HEK293T (cell line): Measurements from ENCODE around the gene SMTNL2.
"Not testable (repeated sequence)": the region's sequence is repeated elsewhere in the genome, so short reads cannot be mapped to it uniquely, and the experiment has no call there.

Source experiments
- CTCF ChIA-PET: fragments of 350-600 bp; formaldehyde crosslinking; extraction: SDS; loops from one replicate; lab custom pipeline; 2021; ENCODE audit warnings: antibody characterized with exemption, inconsistent platforms; lab: Yijun Ruan, JAX
- POLR2A ChIA-PET: fragments of 350-600 bp; formaldehyde crosslinking; extraction: SDS; loops from one replicate; lab custom pipeline; 2020; ENCODE audit warnings: antibody characterized with exemption, inconsistent platforms; lab: Yijun Ruan, JAX
- DNase-seq: peaks from one replicate; pipeline ENCODE4 v3.0.0; 2012; ENCODE audit warnings: mixed read lengths; ENCODE audit errors: extremely low spot score
- ARNT ChIP-seq: fragments of 450-650 bp; IDR thresholded peaks from 2 replicates; pipeline ENCODE4 v1.6.1; 2017; ENCODE audit warnings: mild to moderate bottlenecking
- BHLHE40 ChIP-seq: fragments of 450-650 bp; IDR thresholded peaks from 2 replicates; pipeline ENCODE4 v1.6.1; 2016; ENCODE audit warnings: mild to moderate bottlenecking, moderate library complexity, borderline replicate concordance
- CTBP1 ChIP-seq: fragments of 450-650 bp; IDR thresholded peaks from 2 replicates; pipeline ENCODE4 v1.6.1; 2016; ENCODE audit warnings: borderline replicate concordance
- ELF4 ChIP-seq: fragments of 450-650 bp; IDR thresholded peaks from 2 replicates; pipeline ENCODE4 v1.6.1; 2017; ENCODE audit warnings: antibody characterized with exemption
- FOXA1 ChIP-seq: fragments of 450-650 bp; IDR thresholded peaks from 2 replicates; pipeline ENCODE4 v1.6.1; 2016; ENCODE audit warnings: mild to moderate bottlenecking
- FOXK2 ChIP-seq: fragments of 450-650 bp; IDR thresholded peaks from 2 replicates; pipeline ENCODE4 v1.6.1; 2016; ENCODE audit warnings: mild to moderate bottlenecking
- FOXM1 ChIP-seq: fragments of 450-650 bp; IDR thresholded peaks from 2 replicates; pipeline ENCODE4 v1.6.1; 2017; ENCODE audit warnings: mild to moderate bottlenecking, borderline replicate concordance
- HDGF ChIP-seq: fragments of 450-650 bp; IDR thresholded peaks from 2 replicates; pipeline ENCODE4 v1.6.1; 2017; ENCODE audit warnings: antibody characterized with exemption, borderline replicate concordance
- L3MBTL2 ChIP-seq: fragments of 450-650 bp; conservative IDR thresholded peaks from 2 replicates; pipeline ENCODE4 v1.6.1; 2016; ENCODE audit warnings: mild to moderate bottlenecking
- LEF1 ChIP-seq: fragments of 450-650 bp; IDR thresholded peaks from 2 replicates; pipeline ENCODE4 v1.6.1; 2017; ENCODE audit warnings: mild to moderate bottlenecking, borderline replicate concordance
- NFRKB ChIP-seq: fragments of 450-650 bp; IDR thresholded peaks from 2 replicates; pipeline ENCODE4 v1.6.1; 2016; ENCODE audit warnings: mild to moderate bottlenecking, moderate library complexity
- SP1 ChIP-seq: fragments of 450-650 bp; IDR thresholded peaks from 2 replicates; pipeline ENCODE4 v1.6.1; 2017
- SUZ12 ChIP-seq: fragments of 450-650 bp; IDR thresholded peaks from 2 replicates; pipeline ENCODE4 v1.6.1; 2016; ENCODE audit warnings: mild to moderate bottlenecking
- TARDBP ChIP-seq: fragments of 450-650 bp; IDR thresholded peaks from 2 replicates; pipeline ENCODE4 v1.6.1; 2016
- ZNF384 ChIP-seq: fragments of 450-650 bp; IDR thresholded peaks from 2 replicates; pipeline ENCODE4 v1.6.1; 2016
- TF ChIP-seq, protein P1 (sequence below): fragments of 450-650 bp; IDR thresholded peaks from 2 replicates; pipeline ENCODE4 v1.6.1; 2016

The SMTNL2 gene

GRCh38 chr17:4576161-4576558 is 8.2 kb upstream of the SMTNL2 start:
- CTCF ChIA-PET, result no interaction called here
- no peak for DNase-seq
- POLR2A ChIA-PET, result interaction anchor here (1.5 kb wide), 1 partner anchor 9 kb away, joined by 7 read pairs; no protein-coding TSS in a partner anchor
- no peak for TF ChIP-seq BHLHE40
- TF ChIP-seq CTBP1, result no peak
- TF ChIP-seq HDGF, result no peak
- no peak for TF ChIP-seq L3MBTL2
- TF ChIP-seq FOXA1, result no peak
- no peak for TF ChIP-seq NFRKB
- no peak for TF ChIP-seq ARNT
- TF ChIP-seq FOXK2, result no peak
- TF ChIP-seq SUZ12, result no peak
- TF ChIP-seq ZNF384, result no peak
- no peak for TF ChIP-seq FOXM1

GRCh38 chr17:4576729-4577322 is 7.5 kb upstream of the SMTNL2 start:
- ChIA-PET CTCF (interaction anchor here (0.6 to 0.9 kb wide), 3 partner anchors 10 to 364 kb away, joined by 3 to 4 read pairs (median 3); partner anchors contain the start of gene RNF167), POLR2A (interaction anchor here (0.6 to 1.5 kb wide), 6 partner anchors 9 to 364 kb away, joined by 3 to 7 read pairs (median 3); partner anchors contain the start of genes RNF167 and SLC25A11)
- TF ChIP-seq FOXM1 (no peak), NFRKB (no peak), CTBP1 (no peak), ELF4 (no peak), ARNT (no peak), FOXK2 (no peak), TARDBP (no peak), LEF1 (no peak), BHLHE40 (no peak), ZNF384 (no peak)
- no peak for DNase-seq

DNA sequence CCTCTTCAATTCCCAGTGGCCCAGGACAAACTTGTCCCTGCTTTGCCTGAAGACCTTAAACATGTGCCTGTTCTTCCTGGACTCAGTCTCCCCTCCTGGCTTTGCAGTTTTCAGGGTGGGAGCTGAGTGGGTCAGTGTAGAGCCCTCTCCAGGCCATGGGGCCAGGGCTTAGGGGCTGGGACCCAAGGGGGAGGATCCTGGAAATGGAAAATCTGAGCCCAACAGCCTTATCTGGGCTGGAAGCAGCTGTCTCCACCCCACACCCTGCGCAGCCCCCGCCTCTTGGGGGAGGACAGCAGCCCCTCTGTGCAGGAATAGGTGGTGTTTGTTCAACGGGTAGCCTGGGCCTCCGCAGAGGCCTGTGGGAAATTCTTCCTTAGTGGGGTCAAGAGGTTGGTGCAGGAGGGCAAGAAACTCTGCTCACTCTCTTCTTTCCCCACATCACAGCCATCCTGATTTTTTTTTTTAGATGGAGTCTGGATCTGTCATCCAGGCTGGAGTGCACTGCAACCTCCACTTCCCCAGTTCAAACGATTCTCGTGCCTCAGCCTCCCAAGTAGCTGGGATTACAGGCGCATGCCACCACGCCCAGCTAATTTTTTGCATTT is 6.8 kb upstream of the SMTNL2 start:
- CTCF ChIA-PET, result interaction anchor here (0.7 to 1.3 kb wide), 3 partner anchors 11 to 363 kb away, joined by 3 to 4 read pairs (median 3); partner anchors contain the start of gene RNF167
- no peak for DNase-seq
- POLR2A ChIA-PET, result interaction anchor here (0.6 to 1.5 kb wide), 6 partner anchors 9 to 363 kb away, joined by 3 to 7 read pairs (median 3); partner anchors contain the start of genes RNF167 and SLC25A11
- TF ChIP-seq HDGF, result no peak
- TF ChIP-seq FOXM1, result no peak
- TF ChIP-seq FOXK2, result no peak
- no peak for TF ChIP-seq TARDBP
- TF ChIP-seq ELF4, result no peak
- no peak for TF ChIP-seq SP1
- TF ChIP-seq, protein P1, sequence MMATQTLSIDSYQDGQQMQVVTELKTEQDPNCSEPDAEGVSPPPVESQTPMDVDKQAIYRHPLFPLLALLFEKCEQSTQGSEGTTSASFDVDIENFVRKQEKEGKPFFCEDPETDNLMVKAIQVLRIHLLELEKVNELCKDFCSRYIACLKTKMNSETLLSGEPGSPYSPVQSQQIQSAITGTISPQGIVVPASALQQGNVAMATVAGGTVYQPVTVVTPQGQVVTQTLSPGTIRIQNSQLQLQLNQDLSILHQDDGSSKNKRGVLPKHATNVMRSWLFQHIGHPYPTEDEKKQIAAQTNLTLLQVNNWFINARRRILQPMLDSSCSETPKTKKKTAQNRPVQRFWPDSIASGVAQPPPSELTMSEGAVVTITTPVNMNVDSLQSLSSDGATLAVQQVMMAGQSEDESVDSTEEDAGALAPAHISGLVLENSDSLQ, result no peak
- no peak for TF ChIP-seq FOXA1
- TF ChIP-seq NFRKB, result no peak
- TF ChIP-seq ARNT, result no peak
- TF ChIP-seq ZNF384, result no peak
- TF ChIP-seq BHLHE40, result no peak
- no peak for TF ChIP-seq LEF1
- no peak for TF ChIP-seq SUZ12
- TF ChIP-seq CTBP1, result no peak
- no peak for TF ChIP-seq L3MBTL2

DNA sequence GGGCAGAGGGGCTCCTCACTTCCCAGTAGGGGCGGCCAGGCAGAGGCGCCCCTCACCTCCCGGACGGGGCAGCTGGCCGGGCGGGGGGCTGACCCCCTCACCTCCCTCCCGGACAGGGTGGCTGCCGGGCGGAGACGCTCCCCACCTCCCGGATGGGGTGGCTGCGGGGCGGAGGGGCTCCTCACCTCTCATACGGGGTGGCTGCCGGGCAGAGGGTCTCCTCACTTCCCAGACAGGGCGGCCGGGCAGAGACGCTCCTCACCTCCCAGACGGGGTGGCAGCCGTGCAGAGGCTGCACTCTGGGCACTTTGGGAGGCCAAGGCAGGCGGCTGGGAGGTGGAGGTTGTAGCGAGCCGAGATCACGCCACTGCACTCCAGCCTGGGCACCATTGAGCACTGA is 6.0 kb upstream of the SMTNL2 start:
- POLR2A ChIA-PET, DNase-seq: not testable (repeated sequence)
- CTCF ChIA-PET, result interaction anchor here (1.3 kb wide), 1 partner anchor 13 kb away, joined by 3 read pairs; no protein-coding TSS in a partner anchor

- TF ChIP-seq TARDBP (no peak), FOXK2 (no peak), SP1 (no peak), HDGF (no peak), CTBP1 (no peak), NFRKB (no peak), L3MBTL2 (no peak), BHLHE40 (no peak), ZNF384 (no peak), FOXM1 (no peak), FOXA1 (no peak)
- TF ChIP-seq, protein P1, result no peak
- ChIA-PET POLR2A (interaction anchor here (1.4 kb wide), 1 partner anchor 21 kb away, joined by 4 read pairs; no protein-coding TSS in a partner anchor), CTCF (no interaction called here)
- no peak for DNase-seq
Observed at GRCh38 chr17:4579678-4580077, 4.7 kb upstream of the SMTNL2 start.

GRCh38 chr17:4580291-4580690 is 4.0 kb upstream of the SMTNL2 start:
- no peak for TF ChIP-seq TARDBP
- no peak for TF ChIP-seq FOXM1
- no peak for TF ChIP-seq HDGF
- no peak for TF ChIP-seq L3MBTL2
- no peak for TF ChIP-seq ARNT
- no peak for TF ChIP-seq CTBP1
- no peak for TF ChIP-seq NFRKB
- no peak for TF ChIP-seq ZNF384
- TF ChIP-seq LEF1, result no peak
- TF ChIP-seq ELF4, result no peak
- TF ChIP-seq, protein P1, result no peak
- TF ChIP-seq SUZ12, result no peak
- TF ChIP-seq FOXA1, result no peak
- TF ChIP-seq BHLHE40, result no peak
- CTCF ChIA-PET, result no interaction called here
- POLR2A ChIA-PET, result interaction anchor here (1.4 kb wide), 1 partner anchor 21 kb away, joined by 4 read pairs; no protein-coding TSS in a partner anchor
- no peak for DNase-seq
